K562 (cell line): ENCODE results near the gene SMG6. TPM values are rescaled to one million over a fixed set of nuclear protein-coding genes. Genes with fewer than 3 reads are reported as not detected.

Source experiments
- DNMT1 ChIP-seq: fragments of 450-650 bp; IDR thresholded peaks from 2 replicates; pipeline ENCODE4 v1.6.1; 2016; ENCODE audit warnings: antibody characterized with exemption, mild to moderate bottlenecking
- HMGN3 ChIP-seq: IDR thresholded peaks from 2 replicates; pipeline ENCODE4 v1.6.1; 2011; ENCODE audit warnings: borderline replicate concordance, low read depth, mild to moderate bottlenecking, mixed read lengths, low read length; ENCODE audit not compliant: insufficient read length; ENCODE audit errors: extremely low read depth
- KDM4B ChIP-seq, 2 experiments: fragments of 450-650 bp in 1 of 2; sonication (generic) in 1 of 2; IDR thresholded peaks; 2 replicates each; pipeline ENCODE4 v1.6.1; 2016 to 2017; ENCODE audit warnings: borderline replicate concordance in 2 of 2, antibody characterized with exemption in 1 of 2, low read depth in 1 of 2, mild to moderate bottlenecking in 1 of 2
- KLF10 ChIP-seq: fragments of 250-450 bp; sonication (Bioruptor Pico); IDR thresholded peaks from 2 replicates; pipeline ENCODE4 v1.6.1; 2021; ENCODE audit warnings: matching md5 sums
- POLR2AphosphoS5 ChIP-seq: IDR thresholded peaks from 2 replicates; pipeline ENCODE4 v1.6.1; 2011; ENCODE audit warnings: mild to moderate bottlenecking, low read depth, low read length, moderate library complexity; ENCODE audit not compliant: control insufficient read depth, insufficient read depth
- POLR2B ChIP-seq: fragments of 450-650 bp; IDR thresholded peaks from 2 replicates; pipeline ENCODE4 v1.6.1; 2018; ENCODE audit warnings: low read depth; ENCODE audit not compliant: partially characterized antibody
- POU5F1 ChIP-seq: fragments of 150-350 bp; IDR thresholded peaks from 2 replicates; pipeline ENCODE4 v1.6.1; 2014; ENCODE audit warnings: borderline replicate concordance, low read length, low read depth, mild to moderate bottlenecking; ENCODE audit not compliant: partially characterized antibody
- RBM25 ChIP-seq: fragments of 200-400 bp; formaldehyde crosslinking; IDR thresholded peaks from 2 replicates; pipeline ENCODE4 v1.6.1; 2018; ENCODE audit warnings: low read length, low read depth, moderate library complexity; ENCODE audit not compliant: severe bottlenecking
- SLC30A9 ChIP-seq: fragments of 250-450 bp; sonication (Bioruptor Pico); IDR thresholded peaks from 2 replicates; pipeline ENCODE4 v1.8.0; 2022; ENCODE audit warnings: mild to moderate bottlenecking, moderate library complexity
- SNIP1 ChIP-seq: fragments of 450-650 bp; IDR thresholded peaks from 2 replicates; pipeline ENCODE4 v1.7.1; 2017; ENCODE audit warnings: low read depth, mild to moderate bottlenecking
- TCF3 ChIP-seq: sonication (generic); formaldehyde crosslinking; IDR thresholded peaks from 2 replicates; pipeline ENCODE4 v1.4.0; 2020; ENCODE audit warnings: mild to moderate bottlenecking, missing genetic modification reagents
- ZNF449 ChIP-seq: fragments of 250-450 bp; sonication (Bioruptor Pico); IDR thresholded peaks from 2 replicates; pipeline ENCODE4 v1.8.0; 2022; ENCODE audit warnings: moderate library complexity, mild to moderate bottlenecking, inconsistent platforms
- ZNF740 ChIP-seq, 3 experiments: fragments of 200-800 bp in 1 of 3; sonication (Bioruptor generic) in 1 of 3; sonication (generic) in 1 of 3; formaldehyde crosslinking in 1 of 3; IDR thresholded peaks; 2 replicates each; pipeline versions ENCODE4 v1.6.1 to v1.8.0; 2016 to 2022; ENCODE audit warnings: mild to moderate bottlenecking in 2 of 3, missing compliant biosample characterization in 2 of 3, missing genetic modification characterization in 2 of 3, missing genetic modification reagents in 1 of 3
- polyA plus RNA-seq, 8 experiments: library from polyadenylated mRNA; depleted of rRNA in 4 of 8; stranded (reverse) in 5 of 8; unstranded in 3 of 8; fragments of >200 nt; fragmentation: Nextera tagmentation in 2 of 8; fragmentation: Illumina TruSeq in 1 of 8; extraction: Ambion mirVana in 2 of 8; extraction: Trizol in 1 of 8; gene quantifications; 2 replicates each; pipeline versions ENCODE4 v1.2.1 to v1.2.3, GENCODE V29; 2011 to 2014; ENCODE audit warnings: inconsistent platforms in 1 of 8, missing spikeins in 1 of 8
- total RNA-seq, 7 experiments: library from RNA; depleted of rRNA in 6 of 7; stranded (reverse); fragments of >200 nt in 6 of 7; fragmentation: Illumina TruSeq in 2 of 7; extraction: Trizol in 2 of 7; gene quantifications; 2 replicates each; pipeline versions ENCODE4 v1.2.1 to v1.2.3, GENCODE V29; 2011 to 2021; ENCODE audit warnings: low replicate concordance in 1 of 7
- TF ChIP-seq, protein P1 (sequence below): fragments of 450-650 bp; IDR thresholded peaks from 2 replicates; pipeline ENCODE4 v1.6.1; 2018; ENCODE audit not compliant: partially characterized antibody
- TF ChIP-seq, protein P2 (sequence below): fragments of 450-650 bp; formaldehyde crosslinking; IDR thresholded peaks from 2 replicates; pipeline ENCODE4 v1.4.0; 2020; ENCODE audit warnings: mild to moderate bottlenecking, moderate library complexity
- TF ChIP-seq, protein P3 (sequence below): fragments of 250-450 bp; sonication (Bioruptor Pico); IDR thresholded peaks from 2 replicates; pipeline ENCODE4 v1.4.0; 2020; ENCODE audit warnings: borderline replicate concordance

The SMG6 gene
- total and polyA plus RNA-seq, 9 of the 15 experiments (the other 6 are each of a cell fraction or from before 2014, with no cell fraction given): 0.44 to 13.9 (median 6.0) TPM

DNA sequence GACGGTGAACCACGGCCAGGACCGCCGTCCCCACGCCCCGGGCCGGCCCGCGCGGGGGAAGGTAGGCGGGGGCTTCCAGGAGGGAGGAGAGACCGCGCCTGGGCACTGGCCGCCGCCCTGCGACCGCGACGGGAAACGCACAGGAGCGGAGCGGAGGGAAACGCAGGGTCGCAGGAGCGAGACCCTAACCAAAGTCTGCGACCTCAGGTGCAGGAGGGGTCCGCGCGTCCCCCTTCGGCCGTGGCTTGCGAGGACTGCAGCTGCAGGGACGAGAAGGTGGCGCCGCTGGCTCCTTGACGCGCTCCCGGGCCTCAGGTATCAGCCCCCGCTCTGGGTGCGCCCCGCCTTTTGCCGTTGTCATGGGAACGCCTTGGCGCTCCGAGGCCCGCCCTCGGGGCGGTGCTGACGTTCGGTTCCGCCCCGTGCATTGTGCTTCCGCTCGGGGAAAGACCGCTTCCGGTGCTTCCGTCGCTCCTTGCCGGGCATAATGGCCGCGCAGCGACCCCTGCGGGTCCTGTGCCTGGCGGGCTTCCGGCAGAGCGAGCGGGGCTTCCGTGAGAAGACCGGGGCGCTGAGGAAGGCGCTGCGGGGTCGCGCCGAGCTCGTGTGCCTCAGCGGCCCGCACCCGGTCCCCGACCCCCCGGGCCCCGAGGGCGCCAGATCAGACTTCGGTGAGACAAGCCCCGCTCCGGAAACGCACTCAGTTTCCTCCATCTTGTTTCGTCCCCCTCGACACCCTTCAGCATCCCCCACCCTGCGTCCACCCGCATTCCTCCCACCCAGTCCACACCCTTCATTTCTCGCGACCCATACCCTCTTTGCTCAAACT, 261.8 kb downstream of the SMG6 start, which contains the start of gene OVCA2 (continued):
- TF ChIP-seq, protein P1, sequence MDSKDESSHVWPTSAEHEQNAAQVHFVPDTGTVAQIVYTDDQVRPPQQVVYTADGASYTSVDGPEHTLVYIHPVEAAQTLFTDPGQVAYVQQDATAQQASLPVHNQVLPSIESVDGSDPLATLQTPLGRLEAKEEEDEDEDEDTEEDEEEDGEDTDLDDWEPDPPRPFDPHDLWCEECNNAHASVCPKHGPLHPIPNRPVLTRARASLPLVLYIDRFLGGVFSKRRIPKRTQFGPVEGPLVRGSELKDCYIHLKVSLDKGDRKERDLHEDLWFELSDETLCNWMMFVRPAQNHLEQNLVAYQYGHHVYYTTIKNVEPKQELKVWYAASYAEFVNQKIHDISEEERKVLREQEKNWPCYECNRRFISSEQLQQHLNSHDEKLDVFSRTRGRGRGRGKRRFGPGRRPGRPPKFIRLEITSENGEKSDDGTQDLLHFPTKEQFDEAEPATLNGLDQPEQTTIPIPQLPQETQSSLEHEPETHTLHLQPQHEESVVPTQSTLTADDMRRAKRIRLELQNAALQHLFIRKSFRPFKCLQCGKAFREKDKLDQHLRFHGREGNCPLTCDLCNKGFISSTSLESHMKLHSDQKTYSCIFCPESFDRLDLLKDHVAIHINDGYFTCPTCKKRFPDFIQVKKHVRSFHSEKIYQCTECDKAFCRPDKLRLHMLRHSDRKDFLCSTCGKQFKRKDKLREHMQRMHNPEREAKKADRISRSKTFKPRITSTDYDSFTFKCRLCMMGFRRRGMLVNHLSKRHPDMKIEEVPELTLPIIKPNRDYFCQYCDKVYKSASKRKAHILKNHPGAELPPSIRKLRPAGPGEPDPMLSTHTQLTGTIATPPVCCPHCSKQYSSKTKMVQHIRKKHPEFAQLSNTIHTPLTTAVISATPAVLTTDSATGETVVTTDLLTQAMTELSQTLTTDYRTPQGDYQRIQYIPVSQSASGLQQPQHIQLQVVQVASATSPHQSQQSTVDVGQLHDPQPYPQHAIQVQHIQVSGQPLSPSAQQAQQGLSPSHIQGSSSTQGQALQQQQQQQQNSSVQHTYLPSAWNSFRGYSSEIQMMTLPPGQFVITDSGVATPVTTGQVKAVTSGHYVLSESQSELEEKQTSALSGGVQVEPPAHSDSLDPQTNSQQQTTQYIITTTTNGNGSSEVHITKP: no peak
- TF ChIP-seq POU5F1: no peak
- no peak for TF ChIP-seq ZNF449 (CRISPR knock-in tag)
- TF ChIP-seq RBM25: no peak
- TF ChIP-seq POLR2B: peak; percentile 60
- peak; percentile 74 for TF ChIP-seq POLR2AphosphoS5
- TF ChIP-seq SLC30A9 (CRISPR knock-in tag): no peak
- TF ChIP-seq TCF3 (CRISPR knock-in tag): no peak
- peak; percentile 71 for TF ChIP-seq HMGN3
- no peak for TF ChIP-seq DNMT1
- TF ChIP-seq KDM4B (IDR thresholded peaks at IDR 0.05; ENCODE audit: borderline replicate concordance in 2 of 2, low read depth in 1 of 2): peak in 1 of 2 experiments; percentile 94; a peak in 1 of 4 replicates
- TF ChIP-seq, protein P2, sequence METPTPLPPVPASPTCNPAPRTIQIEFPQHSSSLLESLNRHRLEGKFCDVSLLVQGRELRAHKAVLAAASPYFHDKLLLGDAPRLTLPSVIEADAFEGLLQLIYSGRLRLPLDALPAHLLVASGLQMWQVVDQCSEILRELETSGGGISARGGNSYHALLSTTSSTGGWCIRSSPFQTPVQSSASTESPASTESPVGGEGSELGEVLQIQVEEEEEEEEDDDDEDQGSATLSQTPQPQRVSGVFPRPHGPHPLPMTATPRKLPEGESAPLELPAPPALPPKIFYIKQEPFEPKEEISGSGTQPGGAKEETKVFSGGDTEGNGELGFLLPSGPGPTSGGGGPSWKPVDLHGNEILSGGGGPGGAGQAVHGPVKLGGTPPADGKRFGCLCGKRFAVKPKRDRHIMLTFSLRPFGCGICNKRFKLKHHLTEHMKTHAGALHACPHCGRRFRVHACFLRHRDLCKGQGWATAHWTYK (CRISPR knock-in tag): 0 out of 2 replicates have a peak, but pooled peaks have one; percentile 18
- TF ChIP-seq SNIP1: no peak
- TF ChIP-seq ZNF740 (CRISPR knock-in tag; IDR thresholded peaks at IDR 0.05): no peak
- no peak for TF ChIP-seq ZNF740 (tag; IDR thresholded peaks at IDR 0.05)
- TF ChIP-seq, protein P3, sequence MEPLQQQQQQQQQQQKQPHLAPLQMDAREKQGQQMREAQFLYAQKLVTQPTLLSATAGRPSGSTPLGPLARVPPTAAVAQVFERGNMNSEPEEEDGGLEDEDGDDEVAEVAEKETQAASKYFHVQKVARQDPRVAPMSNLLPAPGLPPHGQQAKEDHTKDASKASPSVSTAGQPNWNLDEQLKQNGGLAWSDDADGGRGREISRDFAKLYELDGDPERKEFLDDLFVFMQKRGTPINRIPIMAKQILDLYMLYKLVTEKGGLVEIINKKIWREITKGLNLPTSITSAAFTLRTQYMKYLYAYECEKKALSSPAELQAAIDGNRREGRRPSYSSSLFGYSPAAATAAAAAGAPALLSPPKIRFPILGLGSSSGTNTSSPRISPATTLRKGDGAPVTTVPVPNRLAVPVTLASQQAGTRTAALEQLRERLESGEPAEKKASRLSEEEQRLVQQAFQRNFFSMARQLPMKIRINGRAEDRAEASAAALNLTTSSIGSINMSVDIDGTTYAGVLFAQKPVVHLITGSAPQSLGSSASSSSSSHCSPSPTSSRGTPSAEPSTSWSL: peak; percentile 82; the same call in 1 of the 2 replicates
- no peak for TF ChIP-seq KLF10 (CRISPR knock-in tag)
